Prostate gland (tissue), 2 donors: Measurements from ENCODE around the gene SURF6.

Experiments
- POLR2AphosphoS5 ChIP-seq: sonication (generic); formaldehyde crosslinking; IDR thresholded peaks from one replicate; pipeline ENCODE4 v1.6.1; 2017; ENCODE audit warnings: antibody characterized with exemption
- TF ChIP-seq, protein P1 (sequence below), 4 experiments: fragments of 200-600 bp in 2 of 4; fragments of 450-650 bp in 2 of 4; sonication (generic) in 2 of 4; IDR thresholded peaks; 1 replicate in 3 of 4; 2 replicates in 1 of 4; pipeline ENCODE4 v1.5.1; 2016 to 2019; ENCODE audit warnings: antibody characterized with exemption in 4 of 4, mild to moderate bottlenecking in 2 of 4, moderate library complexity in 2 of 4

GRCh38 chr9:133356391-133357091 lies 20.6 kb upstream of the SURF6 start, which contains the start of the genes SURF1 and SURF2:
- TF ChIP-seq, protein P1, sequence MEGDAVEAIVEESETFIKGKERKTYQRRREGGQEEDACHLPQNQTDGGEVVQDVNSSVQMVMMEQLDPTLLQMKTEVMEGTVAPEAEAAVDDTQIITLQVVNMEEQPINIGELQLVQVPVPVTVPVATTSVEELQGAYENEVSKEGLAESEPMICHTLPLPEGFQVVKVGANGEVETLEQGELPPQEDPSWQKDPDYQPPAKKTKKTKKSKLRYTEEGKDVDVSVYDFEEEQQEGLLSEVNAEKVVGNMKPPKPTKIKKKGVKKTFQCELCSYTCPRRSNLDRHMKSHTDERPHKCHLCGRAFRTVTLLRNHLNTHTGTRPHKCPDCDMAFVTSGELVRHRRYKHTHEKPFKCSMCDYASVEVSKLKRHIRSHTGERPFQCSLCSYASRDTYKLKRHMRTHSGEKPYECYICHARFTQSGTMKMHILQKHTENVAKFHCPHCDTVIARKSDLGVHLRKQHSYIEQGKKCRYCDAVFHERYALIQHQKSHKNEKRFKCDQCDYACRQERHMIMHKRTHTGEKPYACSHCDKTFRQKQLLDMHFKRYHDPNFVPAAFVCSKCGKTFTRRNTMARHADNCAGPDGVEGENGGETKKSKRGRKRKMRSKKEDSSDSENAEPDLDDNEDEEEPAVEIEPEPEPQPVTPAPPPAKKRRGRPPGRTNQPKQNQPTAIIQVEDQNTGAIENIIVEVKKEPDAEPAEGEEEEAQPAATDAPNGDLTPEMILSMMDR (IDR thresholded peaks at IDR 0.05): peak in 1 of 4 experiments; percentile 18
- TF ChIP-seq POLR2AphosphoS5: peak; percentile 67
